CD4-positive, alpha-beta T cell treated with Interleukin-4 for 4 hours (primary cell): ENCODE data around the gene GPR153.
A peak's percentile ranks its signal among the peaks of the same experiment; 100 is the strongest.

Source experiments
- DNase-seq: peaks from one replicate; pipeline ENCODE4 v3.0.0-alpha.2; 2020

GPR153 gene

GRCh38 chr1:6247651-6248050 is 13.2 kb downstream of the GPR153 start:
- no peak for DNase-seq

DNA sequence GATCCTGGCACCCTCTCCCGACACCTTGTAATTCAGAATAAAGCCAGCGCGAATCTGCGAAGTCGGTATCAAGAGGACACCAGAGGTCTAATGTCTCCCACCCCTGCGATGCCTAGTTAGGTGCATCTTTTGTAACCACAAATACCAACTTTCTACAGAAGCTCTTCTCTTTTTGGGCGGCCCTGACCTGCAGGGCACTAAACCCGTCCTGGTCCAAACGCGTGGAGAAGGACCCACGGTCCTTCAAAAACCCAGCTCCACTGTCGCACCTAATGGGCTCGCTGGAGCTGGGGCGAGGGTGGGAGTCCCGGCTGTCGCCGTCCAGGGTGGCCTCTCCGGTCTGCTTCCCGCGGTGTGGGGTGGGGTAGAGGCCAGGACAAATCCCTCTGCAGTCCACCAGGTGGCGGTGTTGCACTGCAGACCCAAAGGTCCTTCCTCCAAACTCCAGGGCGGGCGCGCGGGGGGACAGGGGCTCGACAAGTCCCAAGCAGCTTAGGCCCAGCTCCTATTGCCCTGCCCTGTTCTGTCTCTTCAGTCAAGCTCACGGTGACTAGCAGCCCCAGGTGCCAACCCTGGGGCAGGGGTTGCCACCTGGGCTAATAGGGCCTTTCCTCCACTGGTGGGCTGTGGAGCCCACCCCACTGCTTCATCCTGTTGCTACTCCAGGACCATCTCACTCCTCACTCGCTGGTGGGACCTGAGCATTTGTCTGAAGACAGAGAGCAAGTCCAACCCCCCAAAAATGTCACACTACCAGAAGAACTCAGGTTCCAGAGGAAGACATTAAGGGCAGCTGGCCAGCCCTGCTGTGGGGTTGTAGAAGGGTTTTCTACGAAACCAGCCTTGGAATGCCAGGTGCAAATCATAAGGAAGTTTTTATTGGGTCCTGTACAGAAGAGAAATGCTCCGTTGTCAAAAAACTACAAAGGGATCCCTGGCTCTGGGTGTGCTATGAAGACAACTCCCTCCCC is 14.1 kb downstream of the GPR153 start:
- DNase-seq: peak; percentile 70

- no peak for DNase-seq
These were observed 14.9 kb downstream of the GPR153 start for GRCh38 chr1:6245869-6246496.

GRCh38 chr1:6245086-6245868 is 15.6 kb downstream of the GPR153 start:
- peak; percentile 73 for DNase-seq

DNA sequence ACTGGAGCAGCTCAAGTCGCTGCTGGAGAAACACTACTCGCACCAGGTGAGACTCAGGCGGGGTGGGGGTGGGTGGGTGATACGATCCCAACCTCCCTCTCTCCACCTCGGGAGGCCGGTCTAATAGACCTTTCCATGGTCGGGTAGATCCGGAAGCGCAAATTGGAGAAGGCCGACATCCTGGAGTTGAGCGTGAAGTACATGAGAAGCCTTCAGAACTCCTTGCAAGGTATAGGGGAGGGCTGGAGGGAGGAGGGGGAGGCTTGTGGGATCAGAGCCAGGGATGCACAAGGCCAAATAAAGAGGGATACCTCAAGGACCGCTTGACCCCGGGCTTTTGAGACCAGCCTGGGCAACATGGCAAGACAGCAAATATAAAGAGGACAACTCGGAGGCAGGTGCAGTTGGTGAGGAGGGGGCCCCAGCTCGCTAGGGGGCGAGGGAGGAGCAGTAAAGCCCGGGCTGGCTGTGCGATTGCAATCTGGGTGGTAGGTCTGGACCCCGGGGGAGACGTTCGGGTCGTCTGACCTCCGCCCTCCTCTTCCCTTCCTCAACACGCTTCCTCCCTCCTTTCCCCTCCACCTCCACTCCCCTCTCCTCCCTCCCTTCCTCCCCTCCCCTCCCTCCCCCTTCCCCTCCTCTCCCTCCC is 16.4 kb downstream of the GPR153 start:
- DNase-seq: no peak

- no peak for DNase-seq
These were observed 16.9 kb downstream of the GPR153 start, which contains the start of gene HES3 for GRCh38 chr1:6243993-6244392. Gene HES3 (plus strand): TSS chr1:6244179. CDS start chr1:6244366, 187 bp downstream.

GRCh38 chr1:6243053-6243834 is 17.7 kb downstream of the GPR153 start:
- DNase-seq: no peak

DNA sequence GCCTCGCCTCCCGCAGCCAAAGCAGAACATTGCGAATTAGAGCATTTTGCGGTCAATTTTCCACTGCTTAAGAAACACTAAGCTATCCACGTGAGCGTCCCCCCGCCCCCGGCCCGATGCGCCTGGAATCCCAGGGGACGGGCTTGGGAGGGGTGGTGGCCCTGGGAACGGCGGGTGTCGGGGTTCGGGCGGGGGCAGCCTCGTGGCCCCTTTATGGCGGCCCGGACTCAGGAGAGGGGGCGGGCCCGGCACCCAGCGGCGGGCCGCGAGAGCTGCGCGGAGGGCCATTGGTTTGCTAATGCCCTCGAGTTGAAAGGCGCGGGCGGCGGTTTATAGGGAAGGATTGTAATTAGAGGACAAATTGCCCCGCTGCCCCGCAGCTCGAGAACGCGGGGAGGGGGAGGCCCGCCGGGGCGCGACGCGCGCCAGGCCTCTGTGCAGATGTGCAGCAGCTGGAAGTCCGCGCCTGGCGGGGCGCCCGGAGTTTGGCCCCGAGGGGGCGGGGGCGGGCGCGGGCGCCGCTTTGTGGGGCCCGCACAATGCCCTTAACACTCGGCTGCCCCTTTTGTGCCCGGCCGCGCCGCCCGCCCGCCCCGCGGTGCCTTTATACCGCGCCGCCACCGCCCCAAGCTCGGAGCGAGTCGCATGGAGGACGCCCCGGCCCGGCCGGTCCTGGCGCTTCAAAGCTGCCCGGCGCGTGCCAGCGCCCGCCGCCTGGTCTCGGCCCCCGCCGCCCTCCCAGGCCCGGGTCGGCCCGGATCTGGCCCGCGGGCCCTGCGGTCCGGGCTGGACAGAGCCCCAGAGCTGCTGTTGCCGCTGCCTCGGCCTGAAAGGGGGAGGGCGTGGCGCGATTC is 18.8 kb downstream of the GPR153 start:
- DNase-seq: no peak

DNA sequence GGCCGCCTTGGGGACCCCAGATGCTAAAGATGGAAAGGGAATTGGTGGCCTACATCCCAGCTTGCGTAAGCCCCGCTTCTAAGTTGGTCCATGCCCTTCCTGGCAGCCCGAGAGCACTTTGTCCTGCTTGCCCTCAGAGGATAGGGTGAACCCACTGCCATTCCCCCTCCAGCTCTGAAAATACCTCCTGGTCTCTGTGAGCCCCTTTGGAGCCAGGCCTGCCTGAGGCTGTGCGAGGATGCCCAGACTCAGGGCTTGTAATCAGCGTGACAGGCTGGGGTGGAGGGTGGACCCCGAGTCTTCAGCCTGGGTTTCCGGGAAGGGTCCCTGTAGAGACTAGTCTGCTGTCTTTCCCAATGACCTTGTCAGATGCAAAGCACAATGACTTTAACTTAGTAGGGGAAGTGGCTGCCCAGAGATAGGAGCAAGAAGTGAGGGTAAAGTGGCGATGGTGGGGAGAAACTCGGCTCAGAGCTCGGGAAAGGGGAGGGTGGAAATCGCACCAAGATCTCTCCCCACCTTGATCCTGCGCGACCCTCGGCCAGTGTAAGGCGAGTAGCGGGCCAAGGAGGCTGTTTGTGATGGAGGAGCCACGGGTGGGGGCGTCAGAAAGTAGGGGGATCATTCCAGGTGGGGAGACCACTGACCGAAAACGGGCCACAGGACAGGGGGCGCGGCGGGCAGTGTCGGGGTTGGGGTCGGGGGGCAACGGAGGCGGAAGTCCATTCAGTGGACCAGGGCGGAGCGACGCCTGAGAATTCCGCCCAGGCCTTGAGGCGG is 19.6 kb downstream of the GPR153 start:
- DNase-seq: no peak

DNA sequence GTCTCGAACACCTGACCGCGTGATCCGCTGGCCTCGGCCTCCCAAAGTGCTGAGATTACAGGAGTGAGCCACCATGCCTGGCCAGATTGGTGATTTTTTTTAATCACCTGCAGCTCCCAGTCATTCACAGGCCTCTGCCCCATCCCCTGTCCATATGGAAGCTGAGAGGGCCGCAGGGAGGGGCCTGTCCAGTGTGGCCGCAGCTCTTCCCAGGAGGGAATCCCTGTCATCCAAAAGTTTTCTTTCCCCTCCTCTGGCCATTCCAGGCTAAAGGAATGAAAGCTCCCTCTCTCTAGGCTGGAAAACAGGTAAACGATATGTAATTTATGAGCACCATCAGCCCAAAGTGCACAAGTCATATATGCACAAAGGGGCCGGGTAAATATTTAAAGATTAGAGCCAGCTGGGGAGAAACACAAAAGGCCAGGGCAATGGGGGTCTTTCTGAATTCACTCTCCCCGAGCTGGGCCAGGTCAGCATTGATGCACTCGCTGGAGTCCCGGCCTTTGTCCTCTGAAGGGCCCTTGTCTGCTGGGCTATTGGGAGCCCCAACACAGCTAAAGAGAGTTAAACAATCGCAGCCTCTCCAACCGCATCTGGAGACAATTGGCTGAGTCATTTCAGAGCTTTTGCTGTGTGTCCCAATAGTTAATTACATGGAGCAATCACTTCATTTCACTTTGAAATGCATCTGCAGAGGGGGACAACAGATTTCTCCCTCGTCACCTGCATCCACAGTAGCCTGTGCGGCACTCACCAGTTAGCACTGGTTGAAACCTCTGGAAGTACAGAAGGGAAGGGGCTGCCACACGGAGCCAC is 20.7 kb downstream of the GPR153 start:
- DNase-seq: no peak

GRCh38 chr1:6239213-6239752 is 21.6 kb downstream of the GPR153 start:
- DNase-seq: no peak

- no peak for DNase-seq
These were observed 23.8 kb downstream of the GPR153 start for GRCh38 chr1:6237093-6237492.

DNA sequence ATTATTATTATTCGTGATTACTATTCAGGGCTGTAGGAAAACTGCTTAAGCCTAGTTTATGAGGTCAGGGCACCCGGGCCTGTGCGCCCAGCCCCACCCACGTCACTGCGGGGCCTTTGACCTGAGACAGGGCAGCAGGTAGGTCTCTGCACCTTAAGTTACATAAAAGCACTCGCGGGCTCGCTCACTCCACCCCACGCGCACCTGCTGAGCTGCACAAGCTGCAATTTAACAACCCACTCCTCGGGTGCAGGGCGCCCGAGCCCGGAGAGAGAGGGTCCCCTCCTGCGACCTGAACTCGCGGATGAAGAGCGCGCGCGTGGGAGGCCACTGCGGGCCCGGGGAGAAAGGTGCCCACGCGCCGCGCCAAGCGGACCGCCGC is 25.6 kb downstream of the GPR153 start:
- no peak for DNase-seq

DNA sequence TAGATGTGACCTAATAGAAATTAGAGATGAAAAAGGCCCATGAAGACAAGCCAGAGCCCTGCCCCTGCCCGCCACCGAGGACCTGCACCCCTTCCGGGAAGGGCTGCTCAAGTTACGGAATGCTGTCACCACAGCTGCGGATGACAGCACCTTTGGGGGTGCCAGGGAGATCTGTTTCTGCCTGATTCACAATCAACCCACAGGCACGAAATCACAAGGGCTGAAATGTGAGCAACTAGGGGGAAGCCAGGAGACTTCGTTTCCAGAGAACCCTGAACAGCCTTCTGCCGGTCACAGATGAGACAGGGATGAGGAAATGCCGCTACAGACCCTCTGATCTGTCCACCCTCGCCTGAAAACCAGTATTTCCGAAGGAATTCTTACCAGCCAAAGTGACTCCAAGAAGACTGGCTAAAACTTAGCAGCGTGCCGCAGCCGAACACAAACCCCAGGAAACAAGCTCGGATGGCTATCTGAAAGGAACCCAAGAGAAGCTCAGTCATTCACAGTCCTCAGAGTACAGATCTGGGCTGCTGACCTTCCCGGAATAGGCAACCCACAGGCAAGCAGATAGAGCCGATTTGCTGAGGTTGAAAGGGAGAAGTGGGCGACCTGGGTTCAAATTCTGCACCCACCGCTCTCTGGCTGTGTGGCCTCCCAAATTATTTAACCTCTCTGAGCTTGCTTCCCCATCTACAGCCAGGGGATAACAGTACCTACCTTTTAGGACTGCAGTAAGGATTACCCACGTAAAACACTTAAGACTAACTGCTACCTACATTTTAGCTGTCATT is 26.2 kb downstream of the GPR153 start:
- no peak for DNase-seq

- no peak for DNase-seq
These were observed 27.5 kb downstream of the GPR153 start for GRCh38 chr1:6233376-6233775.

GRCh38 chr1:6225651-6226050 is 35.2 kb downstream of the GPR153 start:
- DNase-seq: no peak

DNA sequence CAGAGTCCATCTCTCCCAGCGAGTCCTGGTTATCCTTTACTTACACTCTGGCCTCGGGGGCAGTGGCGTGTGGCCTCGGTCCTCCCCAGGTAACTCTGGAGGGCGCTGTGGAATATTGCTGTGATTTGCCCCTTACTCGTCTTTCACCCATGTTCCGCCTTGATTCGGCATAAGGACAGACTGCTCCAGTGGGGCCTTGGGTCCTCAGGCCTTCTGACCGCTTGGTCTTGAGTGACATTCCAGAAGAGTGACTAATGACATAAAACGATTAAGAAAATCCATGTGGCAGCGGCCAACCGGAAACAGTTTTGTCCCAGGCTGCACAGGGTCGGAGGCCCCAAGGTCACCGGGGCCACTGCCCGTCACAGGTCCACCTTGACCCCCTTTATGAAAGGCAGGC is 36.2 kb downstream of the GPR153 start:
- no peak for DNase-seq

GRCh38 chr1:6223617-6224016 is 37.3 kb downstream of the GPR153 start:
- no peak for DNase-seq
